Occipital lobe (tissue), 2 donors: Measurements from ENCODE around the gene URGCP. TPM values are rescaled to one million over a fixed set of nuclear protein-coding genes. Genes with fewer than 3 reads are reported as not detected.
"Not testable (repeated sequence)": the region's sequence is repeated elsewhere in the genome, so short reads cannot be mapped to it uniquely, and the experiment has no call there.

Experiments used
- DNase-seq: peaks from one replicate; lab custom pipeline; 2025; lab: John Stamatoyannopoulos, UW
- total RNA-seq: library from RNA; depleted of rRNA; stranded (reverse); fragments of >200 nt; gene quantifications from one replicate; pipeline ENCODE4 v1.2.3, GENCODE V29; 2014

The URGCP gene
- total RNA-seq, 1 donor from 2014 or later, result 34.9 TPM

GRCh38 chr7:43915907-43916306 lies 9.5 kb upstream of the URGCP start:
- DNase-seq, result no peak

GRCh38 chr7:43914795-43915194 lies 8.4 kb upstream of the URGCP start:
- no peak for DNase-seq

GRCh38 chr7:43905956-43906330 lies 453 bp downstream of the URGCP start:
- peak; percentile 34 for DNase-seq

GRCh38 chr7:43905209-43905946 lies 1.0 kb downstream of the URGCP start:
- DNase-seq, result no peak

GRCh38 chr7:43904533-43905208 lies 1.7 kb downstream of the URGCP start:
- no peak for DNase-seq

- DNase-seq, result no peak
These were observed 3.8 kb downstream of the URGCP start for GRCh38 chr7:43902542-43903054.

DNA sequence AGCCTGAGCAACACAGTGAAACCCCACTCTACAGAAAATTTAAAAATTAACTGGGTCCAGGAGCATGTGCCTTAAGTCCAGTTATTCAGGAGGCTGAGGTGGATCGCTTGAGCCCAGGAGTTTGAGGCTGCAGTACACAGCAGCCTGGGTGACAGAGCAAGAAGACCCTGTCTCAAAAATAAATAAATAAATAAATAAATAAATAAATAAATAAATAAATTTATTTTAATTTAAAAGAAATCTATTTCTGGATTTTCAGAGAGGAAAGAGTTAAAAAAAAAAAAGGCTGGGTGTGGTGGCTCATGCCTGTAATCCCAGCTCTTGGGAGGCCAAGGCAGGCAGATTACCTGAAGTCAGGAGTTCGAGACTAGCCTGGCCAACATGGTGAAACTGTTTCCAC lies 7.8 kb downstream of the URGCP start:
- DNase-seq, result not testable (repeated sequence)

DNA sequence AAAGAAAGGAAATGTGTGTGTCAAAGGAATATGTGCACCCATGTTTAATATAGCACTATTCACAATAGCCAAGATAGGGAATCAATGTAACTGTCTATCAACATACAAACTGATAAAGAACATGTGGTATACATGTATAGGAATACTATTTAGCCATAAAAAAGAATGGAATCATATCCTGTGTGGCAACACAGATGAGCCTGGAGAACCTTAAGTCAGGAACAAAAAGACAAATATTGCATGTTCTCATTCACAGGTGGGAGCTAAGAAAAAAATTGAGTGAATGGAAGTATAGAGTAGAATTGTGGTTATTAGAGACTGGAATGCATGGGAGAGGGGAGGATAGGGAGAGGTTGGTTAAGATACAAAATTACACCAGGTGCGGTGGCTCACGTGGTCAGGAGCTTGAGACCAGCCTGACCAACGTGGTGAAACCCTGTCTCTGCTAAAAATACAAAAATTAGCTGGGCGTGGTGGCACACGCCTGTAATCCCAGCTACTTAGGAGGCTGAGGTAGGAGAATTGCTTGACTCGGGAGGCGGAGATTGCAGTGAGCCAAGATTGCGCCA lies 10.5 kb downstream of the URGCP start:
- DNase-seq, result no peak

DNA sequence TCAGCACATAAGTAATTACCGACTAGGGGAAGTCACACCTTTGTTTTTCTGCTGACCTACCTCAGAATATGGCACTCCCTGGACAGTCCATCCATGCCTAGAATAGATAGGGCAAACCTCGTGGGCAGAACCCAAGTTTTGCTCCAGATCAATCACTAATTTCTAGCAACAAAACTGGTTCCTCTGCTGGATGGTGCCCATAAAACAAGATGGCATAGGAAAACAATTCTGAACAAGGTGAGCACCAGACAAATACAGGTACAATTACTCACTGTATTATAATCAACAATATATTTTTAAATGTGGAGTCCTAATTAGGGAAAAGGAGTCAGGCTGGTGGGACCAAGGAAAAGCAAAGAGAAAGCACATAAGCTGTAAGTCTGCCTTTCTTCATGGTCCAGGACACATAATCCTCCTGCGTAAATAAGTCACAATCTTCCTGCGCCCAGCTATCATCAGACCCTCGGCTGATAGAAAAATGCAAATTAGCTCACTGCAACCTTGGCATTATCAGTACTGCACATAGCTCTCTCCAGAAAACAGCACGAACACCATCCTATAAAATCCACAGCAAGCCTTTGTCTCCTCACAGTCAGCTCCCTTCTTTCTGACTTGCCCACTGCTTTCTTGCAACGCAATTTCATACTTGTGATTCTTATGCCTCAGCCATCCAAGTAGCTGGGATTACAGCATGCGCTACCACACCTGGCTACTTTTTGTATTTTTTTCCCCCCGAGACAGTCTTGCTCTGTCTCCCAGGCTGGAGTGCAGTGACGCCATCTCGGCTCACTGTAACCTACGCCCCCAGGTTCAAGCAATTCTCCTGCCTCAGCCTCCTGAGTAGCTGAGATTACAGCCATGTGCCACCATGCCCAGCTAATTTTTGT lies 15.1 kb downstream of the URGCP start:
- no peak for DNase-seq

DNA sequence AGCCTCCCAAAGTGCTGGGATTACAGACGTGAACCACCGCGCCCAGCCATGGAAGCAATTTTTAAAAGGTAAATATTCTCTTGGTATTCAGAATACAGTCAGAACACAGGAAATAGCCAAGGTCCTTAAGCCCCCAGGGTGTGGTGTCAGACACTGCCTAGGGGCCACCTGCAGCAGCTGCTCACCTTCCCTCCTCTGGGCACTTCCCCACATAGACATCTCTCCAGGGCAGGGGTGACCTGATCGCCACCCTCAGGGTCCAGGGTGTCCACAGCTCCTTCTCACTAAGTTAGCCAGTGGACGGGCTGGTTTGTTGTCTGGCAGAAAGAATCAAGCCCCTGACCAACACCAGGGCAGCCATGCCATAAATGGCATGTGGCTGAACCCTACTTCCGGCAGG lies 15.9 kb downstream of the URGCP start:
- no peak for DNase-seq

- no peak for DNase-seq
These were observed 17.1 kb downstream of the URGCP start for GRCh38 chr7:43888993-43889945.

- no peak for DNase-seq
These were observed 21.8 kb downstream of the URGCP start for GRCh38 chr7:43884617-43885016.

DNA sequence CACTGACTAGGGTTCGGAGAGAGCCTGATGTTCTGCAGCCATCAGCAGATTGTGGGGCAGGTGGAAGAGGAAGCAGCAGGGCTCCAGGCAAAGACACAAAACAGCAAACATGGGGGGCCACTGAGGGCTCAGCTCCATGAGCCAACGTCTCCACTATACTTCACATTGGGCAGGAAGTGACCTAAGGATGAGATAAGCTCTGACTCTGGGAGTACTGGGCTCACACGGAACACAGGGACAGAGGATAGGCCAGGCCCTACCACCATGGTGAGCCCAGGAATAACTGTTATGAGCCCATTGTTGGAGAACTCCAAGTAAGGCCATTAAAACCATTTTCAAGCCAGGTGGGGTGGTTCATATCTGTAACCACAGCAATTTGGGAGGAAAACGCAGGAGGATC lies 22.2 kb downstream of the URGCP start:
- DNase-seq, result no peak

- DNase-seq, result no peak
These were observed 25.8 kb downstream of the URGCP start for GRCh38 chr7:43880596-43880995.

- no peak for DNase-seq
These were observed 26.9 kb downstream of the URGCP start for GRCh38 chr7:43879477-43879876.

DNA sequence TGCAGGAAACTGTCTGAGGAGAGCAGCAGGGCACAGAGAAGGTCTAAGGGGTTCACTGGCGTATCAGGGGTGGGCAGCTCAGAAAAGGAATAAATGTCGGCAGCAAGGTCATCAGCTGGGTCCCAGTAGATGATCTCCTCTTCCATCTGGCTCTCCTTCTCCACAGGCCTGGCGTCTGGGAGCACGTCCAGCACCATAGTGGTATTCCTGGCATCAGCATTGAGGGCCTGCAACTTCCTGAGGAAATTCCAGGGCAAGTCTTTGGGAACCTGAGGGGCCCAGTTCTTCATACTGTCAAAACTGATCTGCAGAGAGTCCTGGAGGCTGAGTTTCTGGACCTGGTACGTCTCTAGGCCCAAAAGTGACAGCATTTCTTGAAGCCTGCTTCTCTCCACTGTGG lies 27.5 kb downstream of the URGCP start:
- no peak for DNase-seq

- DNase-seq, result no peak
These were observed 28.2 kb downstream of the URGCP start for GRCh38 chr7:43877968-43878864.

GRCh38 chr7:43876976-43877745 lies 29.2 kb downstream of the URGCP start:
- no peak for DNase-seq

- DNase-seq, result no peak
These were observed 30.2 kb downstream of the URGCP start for GRCh38 chr7:43876241-43876640.
